HepG2 (cell line): ENCODE measurements around the gene FGF1. TPM values are rescaled to one million over a fixed set of nuclear protein-coding genes. Genes with fewer than 3 reads are reported as not detected.

Experiments
- ATAC-seq: fragments of 200-7000 bp; cut with Tn5 transposase; 3 replicates; pipeline ENCODE4 v1.9.1; 2020; ENCODE audit warnings: mild to moderate bottlenecking, moderate library complexity
- BruUV-seq: library from RNA; stranded (reverse); fragments of 400-500 nt; replicated peaks from 2 replicates; lab custom pipeline; 2021; lab: Mats Ljungman, UMichigan
- CTCF ChIA-PET: fragments of 300-600 bp; formaldehyde crosslinking; extraction: SDS; loops from one replicate; lab custom pipeline; 2021; ENCODE audit warnings: low total read pairs, inconsistent platforms, low intra/inter-chr PET ratio; lab: Yijun Ruan, JAX
- POLR2A ChIA-PET: fragments of 350-600 bp; sonication (Branson Sonifier 250); formaldehyde crosslinking; loops from one replicate; lab custom pipeline; 2020; ENCODE audit warnings: antibody characterized with exemption, inconsistent platforms; lab: Yijun Ruan, JAX
- DNase-seq: peaks from one replicate; pipeline ENCODE4 v3.0.0-alpha.2; 2015; ENCODE audit warnings: low spot score
- FAIRE-seq: peaks from 3 replicates; lab custom pipeline; 2011; peaks lifted over from hg19 to GRCh38; lab: Jason Lieb, UNC
- H2AFZ ChIP-seq: one replicate; pipeline ENCODE4 v1.6.1; 2011; ENCODE audit warnings: low read length, inconsistent platforms
- H3K27ac ChIP-seq: fragments of 300-600 bp; 3 replicates; pipeline ENCODE4 v1.8.0; 2011; ENCODE audit warnings: mixed run types, mild to moderate bottlenecking, mixed read lengths, low read length, inconsistent platforms; ENCODE audit not compliant: insufficient read depth; ENCODE audit errors: extremely low read length
- H3K27me3 ChIP-seq, 2 experiments: fragments of 200-600 bp in 1 of 2; 2 replicates in 1 of 2; 3 replicates in 1 of 2; pipeline versions ENCODE4 v1.6.0 to v1.8.0; 2011; ENCODE audit warnings: low read length in 2 of 2, mild to moderate bottlenecking in 2 of 2, moderate library complexity in 2 of 2, inconsistent platforms in 1 of 2; ENCODE audit not compliant: insufficient read depth in 2 of 2, control insufficient read depth in 1 of 2
- H3K36me3 ChIP-seq, 2 experiments: fragments of 200-600 bp in 1 of 2; replicated peaks in 1 of 2; 2 replicates in 1 of 2; 3 replicates in 1 of 2; pipeline versions ENCODE4 v1.5.1 to v1.8.0; 2011; ENCODE audit warnings: low read length in 2 of 2, inconsistent platforms in 1 of 2; ENCODE audit not compliant: insufficient read depth in 2 of 2, control insufficient read depth in 1 of 2
- H3K4me1 ChIP-seq: 2 replicates; pipeline ENCODE4 v1.5.1; 2012; ENCODE audit warnings: low read length, inconsistent platforms; ENCODE audit not compliant: insufficient read depth
- H3K4me2 ChIP-seq: 2 replicates; pipeline ENCODE4 v1.6.0; 2011; ENCODE audit warnings: low read depth, low read length, inconsistent platforms
- H3K4me3 ChIP-seq, 3 experiments: fragments of 200-600 bp in 1 of 3; sonication (generic), shearing (Covaris generic) in 1 of 3; replicated peaks in 1 of 3; 2 replicates each; pipeline ENCODE4 v1.5.1; 2011 to 2016; ENCODE audit warnings: low read length in 3 of 3, inconsistent platforms in 2 of 3, low read depth in 2 of 3, mild to moderate bottlenecking in 2 of 3, control low read depth in 1 of 3, mixed read lengths in 1 of 3; ENCODE audit not compliant: insufficient read depth in 1 of 3
- H3K79me2 ChIP-seq: one replicate; pipeline ENCODE4 v1.6.1; 2011; ENCODE audit warnings: low read length, inconsistent platforms; ENCODE audit not compliant: insufficient read depth
- H3K9ac ChIP-seq: 2 replicates; pipeline ENCODE4 v1.6.0; 2011; ENCODE audit warnings: mild to moderate bottlenecking, low read depth, low read length, inconsistent platforms; ENCODE audit not compliant: insufficient read depth
- H3K9me3 ChIP-seq: 2 replicates; pipeline ENCODE4 v1.5.1; 2012; ENCODE audit warnings: mild to moderate bottlenecking, low read length
- H4K20me1 ChIP-seq: 2 replicates; pipeline ENCODE4 v1.6.0; 2011; ENCODE audit warnings: inconsistent platforms, mild to moderate bottlenecking, low read length, moderate library complexity; ENCODE audit not compliant: insufficient read depth
- CREB1 ChIP-seq, 2 experiments: fragments of 450-650 bp in 1 of 2; IDR thresholded peaks; 2 replicates each; pipeline ENCODE4 v1.6.1; 2016 to 2017; ENCODE audit warnings: control low read depth in 1 of 2, mild to moderate bottlenecking in 1 of 2, missing compliant biosample characterization in 1 of 2, missing genetic modification characterization in 1 of 2
- GMEB1 ChIP-seq: sonication (generic); formaldehyde crosslinking; IDR thresholded peaks from 2 replicates; pipeline ENCODE4 v1.5.1; 2020; ENCODE audit warnings: missing genetic modification reagents, mild to moderate bottlenecking, borderline replicate concordance
- GPN1 ChIP-seq: sonication (generic); formaldehyde crosslinking; IDR thresholded peaks from 2 replicates; pipeline ENCODE4 v1.5.1; 2020; ENCODE audit warnings: missing genetic modification reagents, borderline replicate concordance
- KIAA2018 ChIP-seq: sonication (generic); formaldehyde crosslinking; IDR thresholded peaks from 2 replicates; pipeline ENCODE4 v1.5.0; 2020; ENCODE audit warnings: mild to moderate bottlenecking, missing genetic modification reagents, borderline replicate concordance
- NFKB2 ChIP-seq: sonication (generic); formaldehyde crosslinking; IDR thresholded peaks from 2 replicates; pipeline ENCODE4 v1.4.0; 2020; ENCODE audit warnings: missing genetic modification reagents, borderline replicate concordance
- THYN1 ChIP-seq: sonication (generic); formaldehyde crosslinking; IDR thresholded peaks from 2 replicates; pipeline ENCODE4 v1.8.1; 2023; ENCODE audit warnings: low read depth, mild to moderate bottlenecking, moderate library complexity, missing genetic modification reagents, borderline replicate concordance
- YEATS2 ChIP-seq: sonication (generic); formaldehyde crosslinking; IDR thresholded peaks from 2 replicates; pipeline ENCODE4 v1.4.0; 2020; ENCODE audit warnings: missing genetic modification reagents, borderline replicate concordance
- ZNF18 ChIP-seq: sonication (generic); formaldehyde crosslinking; IDR thresholded peaks from 2 replicates; pipeline ENCODE4 v1.8.0; 2022; ENCODE audit warnings: mild to moderate bottlenecking, missing genetic modification reagents; ENCODE audit not compliant: insufficient replicate concordance
- WGBS: methylation state at CpG from one replicate; pipeline ENCODE4 v1.1.6; 2017; ENCODE audit warnings: low lambda C conversion rate; 5-methylcytosine and 5-hydroxymethylcytosine counted together
- in situ Hi-C: cut with HindIII; loops from 2 replicates; pipeline ENCODE4 v1.10.0; 2017; ENCODE audit warnings: low pct_unique_long_range_greater_than_20kb; ENCODE audit not compliant: extremely low pct_ligation_motif_present
- intact Hi-C: fragments of 100-400 bp; cut with micrococcal nuclease; formaldehyde crosslinking; loops from one replicate; pipeline ENCODE4 v1.10.0; 2022; ENCODE audit not compliant: unreplicated experiment
- polyA plus RNA-seq, 8 experiments: library from polyadenylated mRNA; depleted of rRNA in 3 of 8; stranded (reverse) in 7 of 8; unstranded in 1 of 8; fragments of >200 nt; fragmentation: Illumina TruSeq in 4 of 8; extraction: Trizol in 4 of 8; gene quantifications; 2 replicates each; pipeline versions ENCODE4 v1.2.1 to v1.2.3, GENCODE V29; 2011 to 2016; ENCODE audit warnings: low read depth in 4 of 8, missing spikeins in 1 of 8, mixed read lengths in 1 of 8; ENCODE audit not compliant: insufficient read depth in 1 of 8
- total RNA-seq, 5 experiments: library from RNA; depleted of rRNA; stranded (reverse); fragments of >200 nt; fragmentation: Illumina TruSeq; extraction: Trizol; gene quantifications; 2 replicates each; pipeline ENCODE4 v1.2.3, GENCODE V29; 2016; ENCODE audit warnings: low read depth in 1 of 5

FGF1 gene
- total and polyA plus RNA-seq, 2 of the 13 experiments (the other 11 are each of a cell fraction or from before 2014, with no cell fraction given) = not detected

GRCh38 chr5:142713121-142713706 is 27.3 kb upstream of the FGF1 start:
- H3K9me3 ChIP-seq = no peaks in the 10 kb centered on the region
- H3K4me2 ChIP-seq = peak overlapping the region; percentile 68
- in situ Hi-C loops = no loop called here
- no peak overlapping the region for H3K27ac ChIP-seq
- no peaks in the 10 kb centered on the region for H3K36me3 ChIP-seq
- H3K4me1 ChIP-seq = peaks cover 18% of the 10 kb centered on the region
- DNase-seq (peak; percentile 81), ATAC-seq (peak; percentile 94), FAIRE-seq (peak; percentile 94)
- CTCF ChIA-PET = interaction anchor here (0.7 to 2.9 kb wide), 10 partner anchors 27 to 202 kb away, joined by 3 to 74 read pairs (median 4); no protein-coding TSS in a partner anchor
- H2AFZ ChIP-seq = peak overlapping the region; percentile 50
- no peaks in the 10 kb centered on the region for H3K79me2 ChIP-seq
- no peaks in the 10 kb centered on the region for H4K20me1 ChIP-seq
- peak overlapping the region; percentile 45 for H3K9ac ChIP-seq
- peaks cover 1 to 14% of the 10 kb centered on the region in 2 experiments; a peak in 4 of 5 replicates for H3K27me3 ChIP-seq
- 1% methylated on average over 9 of the region's 29 CpGs for WGBS
- POLR2A ChIA-PET = interaction anchor here (0.9 kb wide), 1 partner anchor 17 kb away, joined by 3 read pairs; no protein-coding TSS in a partner anchor
- H3K4me3 ChIP-seq = peak overlapping the region; percentile 57 to 77 (median 69); a peak in 5 of 6 replicates
- no TSS peak for BruUV-seq
- intact Hi-C loops = loop anchor here (1.0 to 2.0 kb wide), 3 partner anchors 58 to 175 kb away; partner anchors contain the start of gene ARHGAP26
- TF ChIP-seq GPN1 (CRISPR knock-in tag) (no peak), ZNF18 (no peak), CREB1 (IDR thresholded peaks at IDR 0.05) (no peak), CREB1 (CRISPR knock-in tag; IDR thresholded peaks at IDR 0.05) (peak; percentile 40; the same call in 1 of the 2 replicates), NFKB2 (CRISPR knock-in tag) (peak; percentile 67; the same call in 1 of the 2 replicates), YEATS2 (peak; percentile 40; the same call in 1 of the 2 replicates), THYN1 (CRISPR knock-in tag) (no peak; the same call in 1 of the 2 replicates), GMEB1 (CRISPR knock-in tag) (0 out of 2 replicates have a peak, but pooled peaks have one; percentile 32), KIAA2018 (CRISPR knock-in tag) (no peak)
